Measurements from ENCODE around the gene PUSL1. TPM values are rescaled to one million over a fixed set of nuclear protein-coding genes. Genes with fewer than 3 reads are reported as not detected.

Gene PUSL1
- total and polyA plus RNA-seq, 2 of the 13 experiments (the other 11 are each of a cell fraction or from before 2014, with no cell fraction given): 8.3 to 22.2 TPM

- TF ChIP-seq ZSCAN29 (CRISPR knock-in tag; conservative IDR thresholded peaks at IDR 0.05) (no peak), ZNF629 (CRISPR knock-in tag; conservative IDR thresholded peaks at IDR 0.05) (no peak), ZNF280D (CRISPR knock-in tag; IDR thresholded peaks at IDR 0.05) (no peak), ASH2L (IDR thresholded peaks at IDR 0.05; ENCODE audit: insufficient read length, low read depth, low read length) (no peak), ZHX1 (CRISPR knock-in tag; IDR thresholded peaks at IDR 0.05; ENCODE audit: low read depth) (no peak), ZFP90 (CRISPR knock-in tag; IDR thresholded peaks at IDR 0.05; ENCODE audit: borderline replicate concordance) (no peak), JARID2 (CRISPR knock-in tag; IDR thresholded peaks at IDR 0.05; ENCODE audit: insufficient replicate concordance) (no peak), ZNF720 (CRISPR knock-in tag; IDR thresholded peaks at IDR 0.05) (no peak), ZNF230 (CRISPR knock-in tag; IDR thresholded peaks at IDR 0.05) (no peak), AKNA (CRISPR knock-in tag; IDR thresholded peaks at IDR 0.05; ENCODE audit: borderline replicate concordance) (no peak), HNF4A (CRISPR knock-in tag; IDR thresholded peaks at IDR 0.05) (no peak)
Observed at GRCh38 chr1:1349256-1350012, 41.0 kb downstream of the PUSL1 start, which contains the start of gene DVL1 (continued).

All from HepG2 (cell line).